Stimulated activated CD4-positive, alpha-beta T cell treated with anti-CD3 and anti-CD28 coated beads, Interleukin-2, amount 100 ng/mL, for 24 hours (primary cell): Measurements from ENCODE around the gene KYAT1.
A peak's percentile ranks its signal among the peaks of the same experiment; 100 is the strongest.

Experiments
- DNase-seq, 2 donors: peaks; one replicate each; pipeline ENCODE4 v3.0.0-alpha.2; 2020

KYAT1 gene

DNA sequence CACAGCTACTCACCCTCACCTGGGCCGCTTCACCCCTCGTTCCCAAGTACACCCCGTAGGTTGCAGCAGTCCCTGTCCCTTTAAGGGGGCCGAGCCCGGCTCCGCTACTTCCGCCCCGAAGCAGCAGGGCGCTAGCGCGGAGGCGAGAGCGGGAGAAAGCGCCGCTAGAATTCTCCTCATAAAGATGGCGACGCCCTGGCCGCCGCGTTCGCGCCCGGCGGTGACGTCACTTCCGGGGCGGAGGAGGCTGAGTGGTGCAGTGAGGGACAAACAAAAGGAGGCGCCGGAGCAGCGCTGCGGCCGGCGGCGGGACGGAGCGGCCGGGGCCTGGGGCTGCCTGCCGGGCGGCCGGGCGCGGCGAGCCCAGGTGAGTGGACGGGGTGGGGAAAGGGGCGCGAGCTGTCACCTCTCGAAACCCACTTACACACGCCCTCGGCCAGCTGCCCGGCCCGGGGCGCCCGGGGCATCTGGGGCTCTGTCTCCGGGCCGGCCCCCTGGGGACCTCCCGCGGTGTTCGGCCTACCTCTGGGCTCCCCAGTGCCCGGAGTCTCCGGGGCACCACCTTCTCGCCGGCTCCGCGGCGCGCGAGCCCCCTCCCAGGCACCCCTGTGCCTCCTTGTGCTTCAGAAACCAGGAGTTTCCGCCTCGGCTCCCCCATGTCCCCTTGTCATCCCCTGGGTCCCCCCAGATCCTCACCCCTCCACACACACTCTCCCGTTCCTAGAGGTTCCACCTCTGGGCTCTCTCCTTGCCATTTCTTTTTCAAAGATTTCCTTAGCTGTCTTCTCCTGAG is at the start of gene KYAT1, which contains the start of gene LRRC8A:
Gene KYAT1 (minus strand): TSS at position 67 of the 793 bp plus-strand sequence. CDS start 36,545 bp downstream, outside the sequence.
Gene LRRC8A (plus strand): TSS at position 250 of the 793 bp plus-strand sequence. CDS start 25,032 bp downstream, outside the sequence.
- peak; percentile 99 for DNase-seq

DNA sequence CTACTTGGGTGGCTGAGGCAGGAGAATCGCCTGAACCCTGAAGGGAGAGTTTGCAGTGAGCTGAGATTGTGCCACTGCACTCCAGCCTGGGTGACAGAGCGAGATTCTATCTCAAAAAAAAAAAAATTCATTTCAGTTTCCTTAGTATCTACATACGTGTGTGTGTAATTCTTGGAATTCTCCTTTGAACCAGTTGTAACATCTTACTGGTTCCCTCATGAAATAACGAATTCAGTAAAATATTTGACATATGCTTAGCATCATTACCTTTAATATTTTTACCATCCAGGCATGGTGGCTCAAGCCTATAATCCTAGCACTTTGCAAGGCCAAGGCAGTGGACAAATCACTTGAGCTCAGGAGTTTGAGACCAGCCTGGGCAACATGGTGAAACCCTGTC is 47.8 kb upstream of the KYAT1 start:
- no peak for DNase-seq

DNA sequence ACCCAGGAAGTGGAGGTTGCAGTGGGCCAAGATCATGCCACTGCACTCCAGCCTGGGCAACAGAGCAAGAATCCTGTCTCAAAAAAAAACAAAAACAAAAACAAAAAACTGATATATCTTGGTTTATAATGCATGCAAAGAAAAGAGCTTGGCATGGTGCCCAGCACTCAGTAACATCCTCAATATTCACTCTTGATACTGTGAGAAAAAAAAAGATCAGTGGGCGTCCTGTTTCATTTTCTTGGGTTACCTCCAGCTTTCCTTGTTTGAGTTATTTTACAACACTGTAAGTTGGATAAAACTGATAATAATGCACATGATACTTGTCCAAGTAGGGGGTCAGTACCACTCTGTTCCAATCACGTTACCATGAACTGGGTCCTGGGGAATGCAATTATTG is 46.9 kb upstream of the KYAT1 start:
- DNase-seq: no peak

DNA sequence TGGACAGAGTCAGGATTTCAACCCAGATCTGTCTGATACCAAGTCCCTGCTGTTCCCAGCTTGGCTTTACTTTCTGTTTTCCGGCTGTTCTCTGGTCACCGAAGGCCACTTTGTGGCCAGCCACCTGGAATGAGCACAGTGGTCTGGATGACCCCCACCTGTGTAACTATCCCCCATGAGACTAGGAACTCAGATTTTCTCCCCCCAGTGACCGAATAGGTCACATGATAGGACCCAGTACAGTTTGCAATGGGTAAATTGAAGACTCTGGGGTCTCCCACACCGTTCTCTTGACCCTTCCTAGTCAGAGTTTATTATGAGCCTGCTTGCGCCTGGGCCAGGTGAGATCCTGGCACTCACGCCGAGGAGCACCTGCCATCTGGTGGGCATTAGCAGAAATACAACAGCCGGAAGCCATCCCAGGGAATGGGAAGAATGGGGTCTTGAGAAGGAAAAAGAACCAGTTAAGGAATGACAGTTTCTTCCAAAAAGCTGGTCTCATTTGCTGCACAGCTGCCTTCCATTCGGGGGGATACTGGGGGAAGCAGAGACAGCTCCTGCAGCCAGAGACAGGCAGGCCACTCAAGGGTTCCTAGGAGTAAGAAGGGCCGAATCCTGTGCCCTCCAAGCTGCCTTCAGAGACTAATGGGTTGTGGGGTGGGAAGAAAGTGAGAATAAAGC is 46.1 kb upstream of the KYAT1 start:
- peak; percentile 54 to 56 for DNase-seq

DNA sequence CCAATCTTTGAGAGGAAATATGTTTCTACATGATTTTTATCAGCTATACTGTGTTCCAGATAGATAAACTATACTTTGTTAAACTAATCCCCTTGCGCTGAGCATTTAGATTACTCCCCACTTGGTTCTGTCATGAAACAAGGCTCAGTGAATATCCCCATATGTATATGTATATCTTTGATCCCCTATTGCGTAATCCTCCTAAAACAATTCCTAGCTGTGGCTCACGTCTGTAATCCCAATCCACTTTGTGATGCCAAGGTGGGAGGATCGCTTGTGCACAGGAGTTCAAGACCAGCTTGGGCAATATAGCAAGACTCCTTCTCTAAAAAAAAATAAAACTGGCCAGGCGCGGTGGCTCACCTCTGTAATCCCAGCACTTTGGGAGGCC is 41.7 kb upstream of the KYAT1 start:
- no peak for DNase-seq

DNA sequence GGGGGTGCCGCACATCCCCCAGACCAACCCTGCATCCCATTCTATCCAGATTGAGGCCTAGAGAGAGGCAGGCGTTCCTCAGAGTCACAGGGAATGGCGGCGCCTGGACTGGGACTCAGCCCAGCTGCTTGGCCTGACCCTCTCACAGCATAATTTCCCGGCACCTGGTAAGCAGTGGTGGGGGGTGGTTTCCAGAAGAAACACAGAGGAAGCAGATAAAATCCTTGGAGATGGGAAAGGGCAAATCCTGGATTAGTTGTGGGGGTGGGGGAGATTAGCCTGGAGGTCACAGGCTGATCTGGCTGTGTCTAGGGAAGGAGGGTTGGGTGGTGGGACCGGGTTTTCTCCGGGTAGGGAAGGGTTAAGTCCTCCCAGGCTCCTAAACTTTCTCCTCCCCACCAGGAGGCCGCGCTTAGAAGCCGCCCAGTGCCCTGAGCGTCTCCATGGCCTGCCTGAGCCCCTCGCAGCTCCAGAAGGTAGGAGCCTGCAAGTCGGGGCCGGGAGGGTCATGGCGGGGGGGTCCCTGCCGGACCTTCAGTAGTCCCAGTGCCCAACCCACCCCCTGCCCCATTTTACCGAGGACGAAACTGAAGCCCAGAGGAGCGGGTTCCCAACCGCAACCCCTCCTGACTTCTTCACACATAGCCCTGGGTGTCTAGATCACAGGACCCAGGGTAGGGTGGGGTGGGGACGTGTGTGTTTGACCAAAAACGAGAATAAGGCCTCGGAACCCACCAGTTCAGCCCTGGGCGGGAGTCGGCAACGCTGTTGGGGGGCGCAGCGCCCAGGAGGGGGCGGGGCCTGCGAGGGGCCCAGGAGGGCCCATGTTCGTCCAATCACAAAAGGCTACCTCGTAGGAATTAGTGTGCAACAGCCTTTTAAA is 40.4 kb upstream of the KYAT1 start:
- DNase-seq: no peak

DNA sequence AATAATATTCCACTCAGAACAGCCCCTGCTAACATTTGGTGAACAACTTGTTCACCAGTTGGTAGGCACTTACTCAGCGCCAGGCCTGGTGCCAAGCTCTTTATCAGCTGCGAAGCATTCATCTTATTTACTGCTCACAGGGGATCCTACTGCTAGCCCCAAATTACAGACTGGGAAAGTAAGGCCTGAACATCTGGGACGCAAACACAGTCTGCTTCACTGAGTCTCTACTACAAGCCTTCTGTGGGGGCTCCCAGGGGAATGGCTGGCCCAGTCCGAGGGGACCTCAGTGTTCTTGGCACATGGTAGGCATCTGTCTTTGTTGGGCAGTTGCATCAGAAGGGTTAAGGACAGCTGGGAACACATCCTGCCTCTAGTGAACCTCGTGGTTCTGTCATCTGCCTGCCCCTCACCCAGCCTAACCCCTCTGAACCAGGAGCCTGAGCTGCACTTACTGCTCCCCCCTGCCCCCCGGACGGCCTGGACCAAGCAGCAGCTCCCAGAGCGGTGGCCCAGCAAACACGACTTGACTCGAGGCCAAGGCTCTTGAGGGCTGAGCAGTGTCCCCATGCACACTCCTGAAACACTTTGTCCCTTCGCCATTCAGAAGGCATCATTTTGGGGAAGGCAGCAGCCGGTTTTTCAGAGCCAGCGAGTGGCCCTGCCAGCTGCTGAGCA is 38.8 kb upstream of the KYAT1 start, which contains the start of gene PHYHD1:
Gene PHYHD1 (plus strand): TSS at position 602 of the 678 bp plus-strand sequence. CDS start 1,342 bp downstream, outside the sequence.
- DNase-seq: no peak

DNA sequence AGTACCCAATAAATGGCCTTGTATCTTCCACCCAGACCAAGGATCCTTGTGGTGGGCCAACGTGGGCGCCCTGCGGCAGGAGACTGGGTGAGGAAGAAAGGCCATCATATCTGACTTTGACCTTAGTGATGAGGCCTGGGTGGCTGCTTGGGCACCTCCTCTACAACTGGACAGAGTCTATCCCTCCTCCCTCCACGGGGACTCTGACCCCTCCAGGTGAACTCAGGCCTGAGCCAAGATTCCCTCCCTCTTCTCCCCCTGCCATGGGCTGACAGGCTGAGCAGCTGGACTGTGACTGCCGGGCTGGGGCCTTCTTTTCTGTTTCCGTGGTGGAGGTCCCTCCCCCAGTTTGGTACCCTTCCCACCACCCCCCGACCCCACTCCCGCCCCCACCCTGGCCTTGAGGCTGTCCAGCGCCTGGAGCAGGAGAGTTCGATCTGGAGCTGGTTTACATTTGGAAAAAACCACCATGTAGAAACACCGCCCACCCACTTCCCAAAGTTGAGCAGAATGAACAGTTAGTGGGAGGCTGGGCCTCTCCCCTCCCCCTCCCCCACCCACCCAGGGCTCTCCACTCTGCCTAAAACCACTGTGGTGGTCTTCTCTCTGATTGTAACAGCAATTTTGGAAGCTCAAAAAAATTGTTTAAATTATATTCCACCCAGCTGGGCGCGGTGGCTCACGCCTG is 37.8 kb upstream of the KYAT1 start:
- DNase-seq: no peak

DNA sequence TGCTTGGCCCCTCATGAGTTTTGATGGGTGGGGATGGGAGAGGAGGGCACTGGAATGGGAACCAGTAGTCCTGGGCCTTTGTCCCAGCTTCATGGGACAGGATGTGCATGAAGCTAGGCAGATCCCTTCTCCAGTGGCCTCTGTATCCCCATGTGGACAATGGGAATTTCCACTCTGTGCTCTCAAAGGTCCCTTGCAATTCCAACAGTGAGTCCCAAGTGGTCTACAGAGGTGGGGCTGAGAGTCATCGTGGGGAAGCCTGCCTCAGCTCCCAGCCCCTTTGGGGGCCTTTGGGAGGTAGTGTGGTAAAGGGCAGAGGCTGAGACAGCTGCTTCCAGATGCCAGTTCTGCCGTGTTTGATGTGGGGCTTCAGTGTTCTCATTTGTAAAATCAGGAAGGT is 37.2 kb upstream of the KYAT1 start:
- DNase-seq: no peak

DNA sequence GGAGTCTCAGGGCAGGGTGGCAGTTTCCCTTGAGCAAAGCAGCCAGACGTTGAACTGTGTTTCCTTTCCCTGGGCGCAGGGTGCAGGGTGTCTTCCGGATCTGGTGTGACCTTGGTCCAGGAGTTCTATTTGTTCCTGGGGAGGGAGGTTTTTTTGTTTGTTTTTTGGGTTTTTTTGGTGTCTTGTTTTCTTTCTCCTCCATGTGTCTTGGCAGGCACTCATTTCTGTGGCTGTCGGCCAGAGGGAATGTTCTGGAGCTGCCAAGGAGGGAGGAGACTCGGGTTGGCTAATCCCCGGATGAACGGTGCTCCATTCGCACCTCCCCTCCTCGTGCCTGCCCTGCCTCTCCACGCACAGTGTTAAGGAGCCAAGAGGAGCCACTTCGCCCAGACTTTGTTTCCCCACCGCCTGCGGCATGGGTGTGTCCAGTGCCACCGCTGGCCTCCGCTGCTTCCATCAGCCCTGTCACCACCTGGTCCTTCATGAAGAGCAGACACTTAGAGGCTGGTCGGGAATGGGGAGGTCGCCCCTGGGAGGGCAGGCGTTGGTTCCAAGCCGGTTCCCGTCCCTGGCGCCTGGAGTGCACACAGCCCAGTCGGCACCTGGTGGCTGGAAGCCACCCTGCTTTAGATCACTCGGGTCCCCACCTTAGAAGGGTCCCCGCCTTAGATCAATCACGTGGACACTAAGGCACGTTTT is 35.5 kb upstream of the KYAT1 start:
- DNase-seq: no peak

DNA sequence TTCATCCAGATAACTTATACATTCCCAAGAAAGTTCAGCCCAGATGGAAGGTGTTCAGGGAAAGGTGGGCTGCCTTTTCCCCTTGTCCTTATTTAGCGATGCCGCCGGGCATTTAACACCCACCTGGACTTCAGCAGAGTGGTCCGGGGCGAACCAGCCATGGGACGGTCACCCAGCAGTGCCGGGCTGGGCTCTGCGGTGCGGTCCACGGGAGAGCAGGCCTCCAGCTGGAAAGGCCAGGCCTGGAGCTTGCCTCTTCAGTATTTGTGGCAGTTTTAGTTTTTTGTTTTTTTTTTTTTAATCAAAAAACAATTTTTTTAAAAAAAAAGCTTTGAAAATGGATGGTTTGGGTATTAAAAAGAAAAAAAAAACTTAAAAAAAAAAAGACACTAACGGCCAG is 35.0 kb upstream of the KYAT1 start:
- no peak for DNase-seq

DNA sequence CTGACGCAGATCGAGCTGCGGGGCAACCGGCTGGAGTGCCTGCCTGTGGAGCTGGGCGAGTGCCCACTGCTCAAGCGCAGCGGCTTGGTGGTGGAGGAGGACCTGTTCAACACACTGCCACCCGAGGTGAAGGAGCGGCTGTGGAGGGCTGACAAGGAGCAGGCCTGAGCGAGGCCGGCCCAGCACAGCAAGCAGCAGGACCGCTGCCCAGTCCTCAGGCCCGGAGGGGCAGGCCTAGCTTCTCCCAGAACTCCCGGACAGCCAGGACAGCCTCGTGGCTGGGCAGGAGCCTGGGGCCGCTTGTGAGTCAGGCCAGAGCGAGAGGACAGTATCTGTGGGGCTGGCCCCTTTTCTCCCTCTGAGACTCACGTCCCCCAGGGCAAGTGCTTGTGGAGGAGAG is 34.5 kb upstream of the KYAT1 start:
- no peak for DNase-seq

DNA sequence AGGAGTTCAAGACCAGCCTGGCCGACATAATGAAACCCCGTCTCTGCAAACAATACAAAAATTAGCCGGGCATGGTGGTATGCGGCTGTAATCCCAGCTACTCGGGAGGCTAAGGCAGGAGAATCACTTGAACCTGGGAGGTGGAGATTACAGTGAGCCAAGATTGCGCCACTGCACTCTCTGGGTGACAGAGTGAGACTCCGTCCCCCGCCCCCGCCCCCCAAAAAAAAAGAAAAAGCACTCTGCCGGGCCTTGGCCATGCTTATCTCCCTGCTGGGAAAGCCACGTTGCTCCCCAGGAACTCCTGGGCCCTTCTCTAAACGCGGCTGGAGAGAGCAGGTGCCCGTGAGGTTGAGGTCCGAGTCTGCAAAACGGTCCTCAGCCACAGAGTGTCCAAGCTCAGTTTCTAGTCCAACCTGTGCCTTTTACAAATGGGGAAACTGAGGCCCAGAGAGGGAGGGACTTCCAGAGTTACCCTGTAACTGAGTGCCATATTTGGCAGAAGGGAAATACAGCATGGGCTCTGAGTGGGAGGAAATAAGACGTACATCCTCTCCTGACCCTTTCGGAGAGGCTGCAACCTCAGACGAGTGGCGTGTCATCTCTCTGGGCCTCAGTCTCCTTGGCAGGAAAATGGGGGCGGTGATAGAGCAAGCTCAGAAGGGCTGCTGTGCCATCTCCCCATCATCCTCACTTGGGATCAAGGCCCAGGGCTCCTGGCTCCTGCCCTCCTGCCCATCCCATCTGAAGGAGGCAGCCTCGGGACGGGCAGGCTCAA is 32.4 kb upstream of the KYAT1 start:
- DNase-seq: no peak

DNA sequence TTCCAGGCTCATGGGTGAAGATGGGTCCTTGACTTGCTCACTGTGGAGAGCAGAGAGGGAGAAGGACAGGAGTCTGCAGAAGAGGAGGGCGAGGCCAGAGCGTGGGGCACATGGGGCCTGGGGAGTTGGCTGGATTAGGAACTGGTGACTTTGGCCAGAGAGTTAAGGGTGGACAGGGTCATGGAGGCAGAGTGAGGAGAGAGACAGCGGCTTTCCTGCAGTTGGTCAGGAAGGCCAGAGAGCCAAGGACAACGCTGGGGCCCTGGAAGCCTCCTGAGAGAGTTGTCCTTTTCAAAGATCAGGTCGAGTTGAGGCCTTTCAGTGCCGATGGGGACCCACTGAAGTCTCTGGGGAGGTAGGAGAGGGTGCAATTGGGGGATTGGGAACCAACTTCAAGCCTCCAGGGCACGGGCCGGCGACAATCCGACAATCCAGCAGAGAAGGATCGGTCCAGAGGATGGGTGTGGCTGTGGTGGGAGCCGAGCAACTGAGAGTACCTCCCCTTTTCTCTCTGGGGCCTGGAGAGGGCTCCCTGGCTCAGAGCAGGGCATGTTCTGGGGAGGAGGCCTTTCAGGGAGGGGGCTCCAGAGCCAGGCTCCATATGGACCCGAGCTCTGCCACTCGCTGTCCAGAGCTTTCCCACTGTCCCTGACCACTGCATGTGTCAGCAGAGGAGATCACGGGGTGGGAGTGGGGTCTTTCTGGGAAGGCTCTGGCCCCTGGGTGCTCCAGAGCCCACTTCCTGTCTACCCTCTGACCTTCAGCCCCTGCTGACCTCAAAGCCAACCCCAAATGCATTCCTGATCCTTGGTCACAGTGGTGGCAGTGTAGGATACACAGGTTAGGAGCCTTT is 31.5 kb upstream of the KYAT1 start:
- DNase-seq: no peak

DNA sequence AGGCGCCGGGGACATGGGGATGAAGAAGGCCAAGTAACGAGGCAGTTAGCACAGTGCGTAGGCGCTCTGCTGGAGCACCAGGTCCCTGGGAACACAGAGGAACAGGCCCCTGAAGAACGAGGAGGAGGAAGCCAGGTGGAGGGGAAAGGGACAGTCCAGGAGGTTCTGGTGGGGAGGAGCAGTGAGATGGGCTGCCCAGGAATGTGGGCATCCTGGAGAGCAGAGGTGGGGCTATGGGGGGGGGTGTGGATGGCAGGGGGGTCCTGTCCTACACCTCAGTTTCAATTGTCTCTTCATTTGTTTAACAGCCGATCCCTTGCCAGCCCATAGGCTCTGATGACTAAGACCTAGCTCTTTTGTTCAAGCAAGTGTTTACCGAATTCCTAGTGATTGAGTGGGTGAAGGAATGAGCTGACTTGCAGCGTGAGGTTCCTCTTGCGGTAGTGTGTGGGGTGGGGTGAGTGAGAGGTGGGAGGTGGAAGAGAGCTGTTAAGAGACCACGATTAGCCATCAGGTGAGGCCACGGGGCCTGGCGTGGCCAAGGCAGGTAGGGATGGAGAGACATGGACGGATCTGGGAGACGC is 30.6 kb upstream of the KYAT1 start:
- DNase-seq: peak in 1 of 2 donors; percentile 28

DNA sequence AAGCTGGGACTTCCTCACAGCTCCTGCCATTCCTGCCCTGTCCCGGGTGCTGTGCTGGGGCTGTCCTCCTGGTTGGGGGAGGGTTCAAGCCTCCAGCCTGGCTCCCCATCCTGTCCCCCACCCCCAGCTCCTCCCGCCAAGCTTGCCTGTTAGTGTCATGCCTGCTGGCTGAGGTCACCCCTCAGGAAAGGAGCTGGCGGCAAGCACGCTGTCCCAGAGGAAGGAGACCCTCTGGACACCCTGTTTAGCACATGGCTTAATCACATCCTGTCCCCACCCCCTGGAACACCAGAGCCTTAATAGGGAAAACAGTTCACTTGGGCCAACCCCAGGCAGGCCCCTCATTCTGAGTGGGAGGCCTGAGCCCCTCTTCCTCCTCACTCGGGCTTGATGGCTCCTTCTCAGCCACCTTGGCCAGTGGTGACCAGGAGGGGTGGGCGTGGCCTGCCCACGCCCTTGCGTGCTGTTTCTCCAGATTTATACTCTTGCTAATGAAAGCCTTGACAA is 29.8 kb upstream of the KYAT1 start:
- DNase-seq: no peak

DNA sequence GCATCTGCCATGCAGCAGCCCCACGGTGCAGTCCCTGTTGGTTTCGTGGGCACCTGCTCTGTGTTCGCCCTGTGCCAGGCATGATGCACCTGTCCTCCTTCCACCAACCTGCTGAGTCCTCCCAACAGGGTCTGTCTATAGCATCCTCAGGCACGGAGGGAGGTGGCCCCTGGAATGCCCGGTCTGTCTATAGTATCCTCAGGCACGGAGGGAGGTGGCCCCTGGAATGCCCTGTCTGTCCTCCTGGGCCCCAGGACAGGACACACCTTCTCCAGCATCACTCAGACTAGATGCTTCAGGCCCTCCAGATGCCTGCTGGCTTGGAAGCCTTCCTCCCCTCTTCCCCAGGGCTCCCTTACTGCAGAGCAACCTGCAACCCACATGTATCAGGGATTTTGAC is 29.2 kb upstream of the KYAT1 start:
- DNase-seq: no peak

DNA sequence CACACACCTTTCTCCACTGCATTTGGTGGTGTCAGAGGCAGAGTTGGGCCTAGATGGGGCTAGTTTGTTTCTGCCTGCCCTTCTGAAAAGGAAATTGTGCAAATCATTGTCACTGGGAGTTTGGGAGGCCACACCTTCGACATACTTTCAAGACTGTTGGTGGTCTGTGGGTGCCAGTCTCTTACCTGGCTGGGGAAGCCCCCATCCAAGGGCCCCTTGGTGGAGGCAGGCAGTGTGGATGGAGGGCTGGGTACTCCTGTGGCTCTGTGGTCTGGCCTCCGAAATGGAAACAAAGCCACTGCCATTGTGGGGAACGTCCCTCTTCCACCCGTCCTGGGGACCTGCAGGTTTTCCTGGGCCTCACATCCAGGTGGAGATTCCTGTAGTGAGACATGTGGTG is 28.1 kb upstream of the KYAT1 start:
- no peak for DNase-seq

DNA sequence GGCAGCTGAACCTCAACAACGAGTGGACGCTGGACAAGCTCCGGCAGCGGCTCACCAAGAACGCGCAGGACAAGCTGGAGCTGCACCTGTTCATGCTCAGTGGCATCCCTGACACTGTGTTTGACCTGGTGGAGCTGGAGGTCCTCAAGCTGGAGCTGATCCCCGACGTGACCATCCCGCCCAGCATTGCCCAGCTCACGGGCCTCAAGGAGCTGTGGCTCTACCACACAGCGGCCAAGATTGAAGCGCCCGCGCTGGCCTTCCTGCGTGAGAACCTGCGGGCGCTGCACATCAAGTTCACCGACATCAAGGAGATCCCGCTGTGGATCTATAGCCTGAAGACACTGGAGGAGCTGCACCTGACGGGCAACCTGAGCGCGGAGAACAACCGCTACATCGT is 26.6 kb upstream of the KYAT1 start:
- no peak for DNase-seq
